ENCODE results near the gene ATMIN. TPM values are rescaled to one million over a fixed set of nuclear protein-coding genes. Genes with fewer than 3 reads are reported as not detected.

The ATMIN gene
- total and polyA plus RNA-seq, 2 of the 13 experiments (the other 11 are each of a cell fraction or from before 2014, with no cell fraction given): 34.6 to 60.4 TPM

DNA sequence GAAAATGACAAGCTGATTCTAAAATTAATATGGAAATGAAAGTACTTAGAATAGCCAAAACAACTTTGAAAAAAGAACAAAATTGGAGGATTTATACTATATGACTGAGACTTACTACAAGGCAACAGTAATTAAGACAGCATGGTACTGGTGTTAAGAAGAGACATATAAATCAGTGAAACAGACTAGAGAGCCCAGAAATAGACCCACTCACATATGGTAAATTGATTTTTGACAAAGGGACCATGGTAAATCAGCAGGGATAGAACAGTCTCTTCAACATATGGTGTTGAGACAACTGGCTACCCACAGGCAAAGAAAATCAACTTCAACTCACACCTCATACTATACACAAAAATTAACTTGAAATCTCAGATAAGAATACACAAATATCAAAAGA lies 41.8 kb upstream of the ATMIN start:
- BruUV-seq (replicated peaks): no TSS peak
- H4K20me1 ChIP-seq (ENCODE audit: insufficient read depth, low read length): no peaks in the 10 kb centered on the region
- FAIRE-seq (no peak), DNase-seq (ENCODE audit: low spot score) (no peak), ATAC-seq (no peak)
- ChIA-PET CTCF (ENCODE audit: low intra/inter-chr PET ratio, low total read pairs) (no interaction called here), POLR2A (interaction anchor here (1.2 to 1.4 kb wide), 4 partner anchors 11 to 83 kb away, joined by 3 to 8 read pairs (median 5); partner anchors contain the start of genes C16orf46, CENPN and CMC2)
- peaks cover 91% of the 10 kb centered on the region for H3K4me1 ChIP-seq (ENCODE audit: insufficient read depth, low read length)
- intact Hi-C loops (cut with micrococcal nuclease; ENCODE audit: unreplicated experiment): no loop called here
- no peak overlapping the region for H2AFZ ChIP-seq (ENCODE audit: low read length)
- no peaks in the 10 kb centered on the region; the same call in 1 of the 2 replicates for H3K9me3 ChIP-seq (ENCODE audit: low read length)
- peak overlapping the region; percentile 65 for H3K27ac ChIP-seq (ENCODE audit: extremely low read length, insufficient read depth, low read length)
- in situ Hi-C loops (cut with HindIII; ENCODE audit: extremely low pct_ligation_motif_present, low pct_unique_long_range_greater_than_20kb): no loop called here
- H3K4me2 ChIP-seq (ENCODE audit: low read depth, low read length): peak overlapping the region; percentile 67
- TF ChIP-seq DR1 (CRISPR knock-in tag; IDR thresholded peaks at IDR 0.05) (no peak), SMYD3 (CRISPR knock-in tag; IDR thresholded peaks at IDR 0.05) (0 out of 2 replicates have a peak, but pooled peaks have one; percentile 28)
- no peaks in the 10 kb centered on the region for H3K27me3 ChIP-seq (ENCODE audit: control insufficient read depth in 1 of 2, insufficient read depth in 2 of 2, low read length in 2 of 2)
- 0 out of 6 replicates have a peak overlapping the region, but pooled peaks of 1 of the 3 experiments have one; percentile 17 for H3K4me3 ChIP-seq (replicated peaks in 1 of 3; ENCODE audit: insufficient read depth in 1 of 3, low read depth in 2 of 3, low read length in 3 of 3)
- peak overlapping the region; percentile 40 for H3K9ac ChIP-seq (ENCODE audit: insufficient read depth, low read depth, low read length)
- peaks cover 96% of the 10 kb centered on the region for H3K79me2 ChIP-seq (ENCODE audit: insufficient read depth, low read length)
- no peaks in the 10 kb centered on the region for H3K36me3 ChIP-seq (replicated peaks in 1 of 2; ENCODE audit: control insufficient read depth in 1 of 2, insufficient read depth in 2 of 2, low read length in 2 of 2)

GRCh38 chr16:80994451-80994850 lies 41.2 kb upstream of the ATMIN start:
- no peaks in the 10 kb centered on the region for H4K20me1 ChIP-seq (ENCODE audit: insufficient read depth, low read length)
- peaks cover 91% of the 10 kb centered on the region for H3K4me1 ChIP-seq (ENCODE audit: insufficient read depth, low read length)
- no peaks in the 10 kb centered on the region for H3K36me3 ChIP-seq (replicated peaks in 1 of 2; ENCODE audit: control insufficient read depth in 1 of 2, insufficient read depth in 2 of 2, low read length in 2 of 2)
- intact Hi-C loops (cut with micrococcal nuclease; ENCODE audit: unreplicated experiment): no loop called here
- FAIRE-seq: no peak
- no peaks in the 10 kb centered on the region for H3K27me3 ChIP-seq (ENCODE audit: control insufficient read depth in 1 of 2, insufficient read depth in 2 of 2, low read length in 2 of 2)
- H3K9ac ChIP-seq (ENCODE audit: insufficient read depth, low read depth, low read length): no peak overlapping the region
- no peak overlapping the region for H2AFZ ChIP-seq (ENCODE audit: low read length)
- in situ Hi-C loops (cut with HindIII; ENCODE audit: extremely low pct_ligation_motif_present, low pct_unique_long_range_greater_than_20kb): no loop called here
- BruUV-seq (replicated peaks): no TSS peak
- no peak overlapping the region for H3K4me3 ChIP-seq (replicated peaks in 1 of 3; ENCODE audit: insufficient read depth in 1 of 3, low read depth in 2 of 3, low read length in 3 of 3)
- no peak for ATAC-seq
- DNase-seq (ENCODE audit: low spot score): no peak
- H3K27ac ChIP-seq (ENCODE audit: extremely low read length, insufficient read depth, low read length): no peak overlapping the region
- no peaks in the 10 kb centered on the region; the same call in 1 of the 2 replicates for H3K9me3 ChIP-seq (ENCODE audit: low read length)
- peaks cover 96% of the 10 kb centered on the region for H3K79me2 ChIP-seq (ENCODE audit: insufficient read depth, low read length)
- ChIA-PET POLR2A (no interaction called here), CTCF (ENCODE audit: low intra/inter-chr PET ratio, low total read pairs) (no interaction called here)
- H3K4me2 ChIP-seq (ENCODE audit: low read depth, low read length): no peak overlapping the region
- TF ChIP-seq ZKSCAN5 (CRISPR knock-in tag; IDR thresholded peaks at IDR 0.05) (no peak), BRF2 (CRISPR knock-in tag; IDR thresholded peaks at IDR 0.05) (no peak), ELF4 (CRISPR knock-in tag; IDR thresholded peaks at IDR 0.05; ENCODE audit: borderline replicate concordance) (no peak), EZH2 (conservative IDR thresholded peaks at IDR 0.05; ENCODE audit: low read depth, low read length) (no peak), ZNF468 (CRISPR knock-in tag; IDR thresholded peaks at IDR 0.05) (no peak), TEF (CRISPR knock-in tag; IDR thresholded peaks at IDR 0.05) (no peak), ZNF383 (CRISPR knock-in tag; IDR thresholded peaks at IDR 0.05; ENCODE audit: borderline replicate concordance) (no peak), ZFP36 (IDR thresholded peaks at IDR 0.05; ENCODE audit: borderline replicate concordance, low read depth, low read length, partially characterized antibody) (no peak)
- TF ChIP-seq, protein P1, sequence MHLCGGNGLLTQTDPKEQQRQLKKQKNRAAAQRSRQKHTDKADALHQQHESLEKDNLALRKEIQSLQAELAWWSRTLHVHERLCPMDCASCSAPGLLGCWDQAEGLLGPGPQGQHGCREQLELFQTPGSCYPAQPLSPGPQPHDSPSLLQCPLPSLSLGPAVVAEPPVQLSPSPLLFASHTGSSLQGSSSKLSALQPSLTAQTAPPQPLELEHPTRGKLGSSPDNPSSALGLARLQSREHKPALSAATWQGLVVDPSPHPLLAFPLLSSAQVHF (CRISPR knock-in tag; IDR thresholded peaks at IDR 0.05): no peak
- TF ChIP-seq, protein P2, sequence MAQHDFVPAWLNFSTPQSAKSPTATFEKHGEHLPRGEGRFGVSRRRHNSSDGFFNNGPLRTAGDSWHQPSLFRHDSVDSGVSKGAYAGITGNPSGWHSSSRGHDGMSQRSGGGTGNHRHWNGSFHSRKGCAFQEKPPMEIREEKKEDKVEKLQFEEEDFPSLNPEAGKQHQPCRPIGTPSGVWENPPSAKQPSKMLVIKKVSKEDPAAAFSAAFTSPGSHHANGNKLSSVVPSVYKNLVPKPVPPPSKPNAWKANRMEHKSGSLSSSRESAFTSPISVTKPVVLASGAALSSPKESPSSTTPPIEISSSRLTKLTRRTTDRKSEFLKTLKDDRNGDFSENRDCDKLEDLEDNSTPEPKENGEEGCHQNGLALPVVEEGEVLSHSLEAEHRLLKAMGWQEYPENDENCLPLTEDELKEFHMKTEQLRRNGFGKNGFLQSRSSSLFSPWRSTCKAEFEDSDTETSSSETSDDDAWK (CRISPR knock-in tag; IDR thresholded peaks at IDR 0.05): no peak
